GM19324 (cell line): Measurements from ENCODE around the gene USF3.

Experiments
- ATAC-seq: cut with Tn5 transposase; IDR thresholded peaks from one replicate; pipeline ENCODE4 v1.9.1; 2021; ENCODE audit warnings: mild to moderate bottlenecking, moderate library complexity; ENCODE audit not compliant: unreplicated experiment, low FRiP score

Gene USF3

DNA sequence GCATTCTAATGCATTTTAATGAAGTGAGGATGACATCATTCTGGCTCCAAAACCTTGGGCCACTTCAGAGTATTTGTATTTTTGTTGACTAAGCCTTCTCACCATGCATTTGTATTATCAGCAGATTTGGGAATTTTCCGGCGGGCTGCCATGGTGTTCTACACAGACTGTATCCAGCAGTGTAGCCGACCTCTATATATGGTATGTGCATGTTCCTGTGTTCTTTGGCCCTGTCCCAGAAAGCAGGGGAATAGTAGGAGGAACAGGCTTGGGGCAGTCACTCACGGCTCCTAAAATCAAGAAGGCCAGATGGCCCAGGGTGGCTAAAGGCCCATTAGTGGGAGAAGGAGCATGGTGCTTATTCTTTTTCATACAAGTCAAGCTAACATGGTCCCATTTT, 80.5 kb downstream of the USF3 start:
- ATAC-seq = no peak

DNA sequence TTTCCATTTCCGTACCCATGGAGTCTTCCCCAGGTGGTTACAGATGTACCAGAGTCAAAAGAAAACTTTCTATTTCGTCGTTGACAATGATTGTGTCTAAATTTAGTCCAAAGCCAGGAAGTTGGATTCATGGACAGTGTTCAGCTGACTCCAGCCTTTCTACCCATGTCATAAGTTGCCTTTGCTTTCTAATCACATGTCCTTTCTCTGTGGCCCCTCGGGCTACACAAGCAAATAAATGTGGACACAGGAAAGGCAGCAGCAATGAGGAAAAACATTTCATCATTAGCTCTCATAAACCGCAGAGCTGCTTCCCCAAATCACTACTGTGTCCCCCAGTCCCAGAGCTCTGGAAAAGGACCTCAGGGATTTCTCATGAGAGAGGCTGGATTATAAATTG, 82.0 kb downstream of the USF3 start:
- no peak for ATAC-seq

DNA sequence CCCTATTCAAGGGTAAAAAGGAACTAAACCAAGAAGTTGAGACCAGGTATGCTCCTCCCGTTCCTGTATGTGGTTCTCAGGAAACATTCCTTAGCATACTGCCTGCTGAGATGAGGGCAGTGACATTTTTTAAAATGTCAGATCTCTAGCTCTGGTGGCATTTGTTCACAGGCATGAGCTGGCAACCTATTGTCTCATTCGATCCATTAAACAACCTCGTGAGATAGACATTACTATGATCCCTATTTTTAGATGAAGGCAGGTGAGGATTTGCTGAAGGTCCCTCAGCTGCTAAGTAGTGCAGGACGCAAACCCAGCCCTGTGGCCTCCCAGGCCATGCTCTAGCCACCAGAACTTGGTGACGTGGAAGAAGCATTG, 89.2 kb downstream of the USF3 start:
- no peak for ATAC-seq

DNA sequence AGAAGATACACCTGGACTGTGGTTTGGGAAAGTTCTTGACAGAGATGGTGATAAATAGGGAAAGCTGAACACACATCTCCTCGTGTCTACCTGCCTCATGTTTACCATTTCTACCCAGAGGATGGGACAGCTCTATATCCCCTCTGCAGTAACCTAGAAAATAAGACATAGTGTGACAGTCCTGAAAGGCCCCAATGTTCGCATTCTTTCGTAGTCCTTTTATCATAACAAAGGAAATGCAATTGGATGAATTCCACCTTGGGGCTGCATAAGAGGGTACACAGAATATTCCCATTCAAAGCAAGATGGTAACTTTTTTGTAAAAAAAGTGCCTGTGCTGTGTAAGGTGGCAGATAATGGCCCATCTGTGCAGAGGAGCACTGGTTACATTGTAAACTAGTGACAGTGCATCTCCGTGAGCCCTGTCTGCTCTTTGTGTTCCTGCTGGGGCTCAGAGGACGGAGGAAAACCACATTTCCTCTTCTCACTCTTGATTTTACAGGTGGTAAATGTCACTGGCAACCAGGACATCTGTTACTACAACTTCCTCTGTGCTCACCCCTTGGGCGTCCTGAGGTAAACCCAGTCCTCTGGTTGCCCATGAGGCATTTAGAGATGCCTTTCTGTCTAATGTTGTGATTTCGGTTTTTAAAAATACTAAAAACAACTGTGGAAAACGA, 89.8 kb downstream of the USF3 start:
- ATAC-seq = peak; percentile 98

DNA sequence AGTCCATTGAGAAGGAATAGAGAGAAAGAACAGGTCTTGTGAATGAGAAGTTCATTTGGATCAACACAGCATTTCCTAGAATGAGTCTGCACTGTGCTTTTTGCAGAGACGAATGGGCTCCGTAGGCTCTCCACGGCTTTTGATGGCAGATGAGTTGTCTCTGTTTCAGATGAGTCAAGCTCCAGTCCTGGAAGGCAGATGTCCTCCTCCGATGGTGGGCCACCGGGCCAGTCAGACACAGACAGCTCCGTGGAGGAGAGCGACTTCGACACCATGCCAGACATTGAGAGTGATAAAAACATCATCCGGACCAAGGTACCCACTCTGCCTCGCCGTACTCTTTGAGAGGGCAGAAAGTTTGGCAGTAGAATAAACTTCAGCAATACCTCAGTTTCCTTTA, 93.6 kb downstream of the USF3 start:
- ATAC-seq = no peak

- ATAC-seq = no peak
Observed at GRCh38 chr3:113602256-113602655, 94.2 kb downstream of the USF3 start.

- ATAC-seq = no peak
Observed at GRCh38 chr3:113601240-113601639, 95.2 kb downstream of the USF3 start.

DNA sequence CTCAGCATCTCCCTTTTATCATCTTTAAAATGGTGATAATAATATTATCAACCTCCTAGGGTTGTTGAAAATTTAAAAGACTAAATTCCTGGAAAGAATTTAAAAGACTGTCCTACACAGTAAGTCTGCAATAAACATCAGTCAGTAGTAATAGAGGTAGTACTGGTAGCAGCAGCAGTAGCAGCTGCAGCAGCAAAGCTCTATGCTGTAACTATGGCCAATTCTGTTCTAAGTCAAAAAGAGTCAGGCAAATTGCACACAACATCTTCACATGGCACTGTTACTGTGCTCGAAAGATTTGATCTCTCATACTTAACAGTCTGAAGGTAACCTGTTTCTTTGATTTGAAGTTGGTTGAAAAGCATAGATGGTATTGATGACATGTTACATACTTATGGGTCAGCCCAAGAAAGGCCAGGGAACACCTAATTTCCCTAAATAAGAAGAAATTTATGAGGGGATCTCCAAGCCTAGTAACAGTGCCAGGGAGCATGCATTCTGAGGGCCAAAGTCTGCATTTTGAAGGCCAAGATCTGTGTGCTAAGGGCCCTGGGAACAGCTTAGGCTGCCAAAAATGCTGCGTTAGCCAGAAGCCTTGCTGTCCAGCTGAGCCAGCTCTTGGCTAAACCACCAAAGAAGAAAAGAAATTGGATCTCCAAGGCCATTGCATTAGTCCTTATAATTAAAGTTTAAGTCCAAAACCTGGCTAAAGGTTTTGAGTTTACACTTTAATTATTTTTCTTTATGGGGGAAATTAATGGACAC, 95.8 kb downstream of the USF3 start:
- no peak for ATAC-seq
